Keratinocyte (primary cell): Measurements from ENCODE around the gene TOR4A.

Source experiments
- EZH2 ChIP-seq: IDR thresholded peaks from one replicate; pipeline ENCODE4 v1.6.1; 2012; ENCODE audit warnings: inconsistent platforms, mild to moderate bottlenecking, low read length, moderate library complexity
- TF ChIP-seq, protein P1 (sequence below), 3 experiments: IDR thresholded peaks in 1 of 3; conservative IDR thresholded peaks in 1 of 3; optimal IDR thresholded peaks in 1 of 3; 2 replicates in 2 of 3; 3 replicates in 1 of 3; pipeline versions ENCODE3 to v1.5.1; 2011; ENCODE audit warnings: low read length in 3 of 3, mild to moderate bottlenecking in 3 of 3, moderate library complexity in 2 of 3, control low read depth in 1 of 3, inconsistent platforms in 1 of 3; ENCODE audit not compliant: insufficient read depth in 2 of 3; ENCODE audit errors: extremely low read depth in 1 of 3

- TF ChIP-seq, protein P1, sequence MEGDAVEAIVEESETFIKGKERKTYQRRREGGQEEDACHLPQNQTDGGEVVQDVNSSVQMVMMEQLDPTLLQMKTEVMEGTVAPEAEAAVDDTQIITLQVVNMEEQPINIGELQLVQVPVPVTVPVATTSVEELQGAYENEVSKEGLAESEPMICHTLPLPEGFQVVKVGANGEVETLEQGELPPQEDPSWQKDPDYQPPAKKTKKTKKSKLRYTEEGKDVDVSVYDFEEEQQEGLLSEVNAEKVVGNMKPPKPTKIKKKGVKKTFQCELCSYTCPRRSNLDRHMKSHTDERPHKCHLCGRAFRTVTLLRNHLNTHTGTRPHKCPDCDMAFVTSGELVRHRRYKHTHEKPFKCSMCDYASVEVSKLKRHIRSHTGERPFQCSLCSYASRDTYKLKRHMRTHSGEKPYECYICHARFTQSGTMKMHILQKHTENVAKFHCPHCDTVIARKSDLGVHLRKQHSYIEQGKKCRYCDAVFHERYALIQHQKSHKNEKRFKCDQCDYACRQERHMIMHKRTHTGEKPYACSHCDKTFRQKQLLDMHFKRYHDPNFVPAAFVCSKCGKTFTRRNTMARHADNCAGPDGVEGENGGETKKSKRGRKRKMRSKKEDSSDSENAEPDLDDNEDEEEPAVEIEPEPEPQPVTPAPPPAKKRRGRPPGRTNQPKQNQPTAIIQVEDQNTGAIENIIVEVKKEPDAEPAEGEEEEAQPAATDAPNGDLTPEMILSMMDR (optimal IDR thresholded peaks at IDR 0.05 in 1 of 3, IDR thresholded peaks at IDR 0.05 in 1 of 3, conservative IDR thresholded peaks at IDR 0.05 in 1 of 3; ENCODE audit: extremely low read depth in 1 of 3, insufficient read depth in 2 of 3, low read length in 3 of 3): no peak
- TF ChIP-seq EZH2: no peak
Measured at GRCh38 chr9:137237759-137238726, 39.5 kb upstream of the TOR4A start.
